ENCODE results near the gene GLP2R. TPM values are rescaled to one million over a fixed set of nuclear protein-coding genes. Genes with fewer than 3 reads are reported as not detected.
A peak's percentile ranks its signal among the peaks of the same experiment; 100 is the strongest.

The GLP2R gene
- total RNA-seq, 3 donors from 2014 or later, result 2.0 to 4.2 (median 3.7) TPM

DNA sequence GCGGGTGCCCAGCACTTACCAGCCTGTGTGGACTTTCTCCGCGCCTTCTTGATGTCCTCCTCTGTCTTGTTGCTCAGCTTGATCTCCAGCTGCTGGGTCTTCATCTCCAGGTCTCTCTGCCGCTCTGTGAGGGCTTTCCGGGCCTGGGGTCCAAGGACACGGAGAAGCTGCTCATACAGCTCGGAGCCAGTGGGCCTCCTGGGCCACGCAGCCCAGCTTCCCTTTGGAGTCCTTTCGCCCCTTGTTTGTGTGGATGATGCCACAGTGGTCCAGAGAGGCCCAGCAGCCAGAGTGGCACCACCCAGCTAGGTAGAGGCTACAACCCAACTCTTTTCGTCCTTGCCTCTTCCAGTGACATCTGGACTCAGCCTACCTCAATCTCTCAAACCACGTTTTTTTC, 99.7 kb downstream of the GLP2R start:
- H3K4me1 ChIP-seq, result no peaks in the 10 kb centered on the region
- no peaks in the 10 kb centered on the region for H3K27me3 ChIP-seq
- no peak for TF ChIP-seq POLR2AphosphoS5 (IDR thresholded peaks at IDR 0.05)
- TF ChIP-seq CTCF (IDR thresholded peaks at IDR 0.05), result no peak
- no peak for TF ChIP-seq POLR2A (IDR thresholded peaks at IDR 0.05)
- H3K27ac ChIP-seq, result peak overlapping the region in 1 of 2 donors; percentile 32
- no peak for DNase-seq (ENCODE audit: low spot score in 2 of 2)
- H3K9me3 ChIP-seq, result no peaks in the 10 kb centered on the region
- H3K4me3 ChIP-seq, result no peak overlapping the region
- intact Hi-C loops (cut with DNase I; ENCODE audit: low total_unique reads), result no loop called here
- no peaks in the 10 kb centered on the region for H3K36me3 ChIP-seq

DNA sequence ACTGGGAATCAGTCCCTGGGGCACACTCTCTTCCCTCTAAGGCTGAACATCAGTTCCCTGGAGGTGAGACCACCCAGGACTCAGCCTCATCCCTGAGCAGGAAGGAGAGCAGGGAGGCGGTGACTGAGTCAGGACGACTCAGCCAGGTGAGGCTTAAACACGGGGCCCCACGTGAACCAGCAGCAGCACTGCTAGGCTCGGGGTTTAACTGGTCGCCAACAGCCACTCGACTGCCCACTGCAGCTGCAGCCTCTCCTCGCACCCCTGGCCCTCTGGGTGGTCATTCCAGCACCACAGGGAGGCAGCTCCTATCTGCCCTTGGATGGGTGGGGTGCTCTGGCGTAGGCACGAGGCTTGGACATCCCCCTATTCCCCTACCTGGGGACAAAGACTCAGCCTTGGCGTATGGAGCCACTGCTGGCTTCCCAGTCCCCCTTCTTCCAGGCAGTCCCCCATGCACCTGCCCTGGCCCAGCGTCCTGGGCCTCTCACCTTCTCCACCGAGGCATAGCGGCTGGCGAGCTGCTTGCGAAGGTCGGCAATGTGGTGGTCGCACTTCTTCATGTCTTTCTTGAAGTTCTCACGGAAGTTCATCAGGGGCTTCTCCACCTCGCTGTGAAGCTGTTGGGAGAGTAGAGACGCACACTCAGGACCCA, 100.6 kb downstream of the GLP2R start:
- Histone ChIP-seq H3K36me3 (no peaks in the 10 kb centered on the region), H3K27ac (peak overlapping the region in 1 of 2 donors; percentile 32), H3K27me3 (no peaks in the 10 kb centered on the region), H3K4me1 (no peaks in the 10 kb centered on the region), H3K4me3 (no peak overlapping the region), H3K9me3 (no peaks in the 10 kb centered on the region)
- intact Hi-C loops (cut with DNase I; ENCODE audit: low total_unique reads), result no loop called here
- no peak for TF ChIP-seq POLR2A (IDR thresholded peaks at IDR 0.05)
- no peak for TF ChIP-seq POLR2AphosphoS5 (IDR thresholded peaks at IDR 0.05)
- no peak for TF ChIP-seq CTCF (IDR thresholded peaks at IDR 0.05)
- DNase-seq (ENCODE audit: low spot score in 2 of 2), result no peak

DNA sequence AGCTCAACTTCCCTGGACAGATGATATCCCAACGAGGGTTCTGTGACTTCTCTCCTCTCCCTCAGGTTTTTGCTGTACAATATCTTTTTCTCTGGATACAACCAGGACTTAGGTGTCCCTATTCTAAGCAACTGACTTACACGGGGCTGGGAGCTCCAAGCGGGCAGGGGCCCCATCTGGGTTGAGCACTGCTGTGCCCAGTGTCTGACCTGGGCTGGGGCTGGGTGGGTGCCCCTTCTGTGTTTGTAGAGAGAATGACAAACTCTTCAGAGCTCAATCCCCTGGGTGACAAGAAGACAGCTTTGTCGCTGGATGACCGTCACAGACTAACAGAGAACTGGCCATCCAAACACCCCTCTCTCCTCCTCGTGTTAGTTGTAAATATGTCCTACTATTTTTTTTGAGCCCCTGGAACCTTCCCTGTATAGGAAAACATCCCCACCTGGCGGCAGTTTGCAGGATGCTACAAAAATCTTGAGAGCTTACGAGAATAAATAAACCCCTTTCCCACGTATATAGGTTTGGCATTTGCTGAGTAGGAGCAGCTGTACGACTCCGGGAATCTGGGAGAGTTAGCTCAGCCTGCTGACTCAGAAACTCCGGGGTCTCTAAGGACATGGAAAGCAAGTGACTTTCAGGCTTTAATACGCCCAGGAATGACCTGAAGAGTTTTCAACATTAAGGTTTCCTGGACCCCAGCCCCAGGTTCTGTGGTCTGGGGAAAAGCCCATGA, 103.0 kb downstream of the GLP2R start:
- H3K27ac ChIP-seq, result peak overlapping the region in 1 of 2 donors; percentile 63
- TF ChIP-seq POLR2AphosphoS5 (IDR thresholded peaks at IDR 0.05) (no peak), POLR2A (IDR thresholded peaks at IDR 0.05) (no peak), CTCF (IDR thresholded peaks at IDR 0.05) (no peak)
- H3K4me1 ChIP-seq, result no peaks in the 10 kb centered on the region
- intact Hi-C loops (cut with DNase I; ENCODE audit: low total_unique reads), result no loop called here
- no peaks in the 10 kb centered on the region for H3K36me3 ChIP-seq
- no peaks in the 10 kb centered on the region for H3K27me3 ChIP-seq
- no peak for DNase-seq (ENCODE audit: low spot score in 2 of 2)
- no peaks in the 10 kb centered on the region for H3K9me3 ChIP-seq
- H3K4me3 ChIP-seq, result no peak overlapping the region

DNA sequence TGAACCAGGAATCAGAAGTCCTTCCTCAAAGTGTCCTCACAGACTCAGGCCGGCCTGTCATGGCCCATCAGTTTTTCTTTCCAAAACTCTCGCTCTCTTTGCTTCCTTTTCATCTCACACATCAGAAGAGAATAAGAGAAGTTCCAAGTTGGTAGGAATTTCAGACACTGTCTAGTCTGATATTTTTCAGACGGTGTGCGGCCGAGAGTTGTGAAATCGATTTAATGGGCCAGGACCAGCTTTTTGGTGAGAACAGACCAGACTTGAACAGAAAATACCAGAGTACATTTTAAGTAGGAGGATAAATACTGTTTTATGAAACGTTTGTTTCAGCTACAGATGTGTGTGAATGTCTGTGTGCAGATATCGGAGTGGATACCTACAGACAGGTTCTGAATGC, 104.1 kb downstream of the GLP2R start:
- no peaks in the 10 kb centered on the region for H3K9me3 ChIP-seq
- no peak for TF ChIP-seq CTCF (IDR thresholded peaks at IDR 0.05)
- no peak for TF ChIP-seq POLR2AphosphoS5 (IDR thresholded peaks at IDR 0.05)
- TF ChIP-seq POLR2A (IDR thresholded peaks at IDR 0.05), result no peak
- intact Hi-C loops (cut with DNase I; ENCODE audit: low total_unique reads), result no loop called here
- peaks cover 0 to under 1% of the 10 kb centered on the region in 2 donors for H3K4me1 ChIP-seq
- no peaks in the 10 kb centered on the region for H3K36me3 ChIP-seq
- peak overlapping the region in 1 of 2 donors; percentile 19 for H3K27ac ChIP-seq
- H3K4me3 ChIP-seq, result no peak overlapping the region
- no peaks in the 10 kb centered on the region for H3K27me3 ChIP-seq
- no peak for DNase-seq (ENCODE audit: low spot score in 2 of 2)

DNA sequence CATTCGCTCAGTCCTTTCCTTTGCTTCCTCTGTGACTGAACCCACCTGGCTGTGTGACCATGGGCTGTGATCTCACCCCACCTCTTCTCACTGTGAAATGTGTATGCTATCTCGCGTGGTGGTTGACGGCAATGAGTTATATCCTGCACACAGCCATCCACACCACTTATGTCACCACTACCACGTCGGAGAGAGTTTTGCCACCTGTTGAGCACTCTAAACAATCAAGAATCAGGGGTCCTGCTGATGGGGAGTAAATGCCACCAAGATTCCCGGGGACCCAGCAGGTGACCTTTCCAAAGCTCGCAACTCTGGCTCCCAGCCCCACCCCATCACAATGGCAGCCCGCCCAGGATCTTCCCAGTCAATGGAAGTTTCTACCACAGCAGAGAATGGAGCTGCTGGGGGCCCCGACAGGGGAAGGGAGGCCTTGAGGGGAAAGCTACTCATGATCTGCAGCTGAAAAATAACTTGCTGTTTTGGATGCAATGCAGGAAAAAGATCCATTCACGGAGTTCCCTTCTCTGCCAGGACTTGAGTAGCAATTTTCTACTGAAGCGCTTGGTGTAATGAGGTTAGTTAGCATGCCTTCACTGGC, 105.5 kb downstream of the GLP2R start:
- H3K27me3 ChIP-seq, result no peaks in the 10 kb centered on the region
- no peak for DNase-seq (ENCODE audit: low spot score in 2 of 2)
- H3K27ac ChIP-seq, result peak overlapping the region in 1 of 2 donors; percentile 48
- no peaks in the 10 kb centered on the region for H3K36me3 ChIP-seq
- no peak overlapping the region for H3K4me3 ChIP-seq
- TF ChIP-seq POLR2A (IDR thresholded peaks at IDR 0.05) (no peak), CTCF (IDR thresholded peaks at IDR 0.05) (no peak), POLR2AphosphoS5 (IDR thresholded peaks at IDR 0.05) (no peak)
- intact Hi-C loops (cut with DNase I; ENCODE audit: low total_unique reads), result no loop called here
- H3K4me1 ChIP-seq, result peaks cover 0 to 6% of the 10 kb centered on the region in 2 donors
- H3K9me3 ChIP-seq, result no peaks in the 10 kb centered on the region
